ENCODE results near the gene PDXDC1.
"Not testable (repeated sequence)": the region's sequence is repeated elsewhere in the genome, so short reads cannot be mapped to it uniquely, and the experiment has no call there.

Gene PDXDC1

DNA sequence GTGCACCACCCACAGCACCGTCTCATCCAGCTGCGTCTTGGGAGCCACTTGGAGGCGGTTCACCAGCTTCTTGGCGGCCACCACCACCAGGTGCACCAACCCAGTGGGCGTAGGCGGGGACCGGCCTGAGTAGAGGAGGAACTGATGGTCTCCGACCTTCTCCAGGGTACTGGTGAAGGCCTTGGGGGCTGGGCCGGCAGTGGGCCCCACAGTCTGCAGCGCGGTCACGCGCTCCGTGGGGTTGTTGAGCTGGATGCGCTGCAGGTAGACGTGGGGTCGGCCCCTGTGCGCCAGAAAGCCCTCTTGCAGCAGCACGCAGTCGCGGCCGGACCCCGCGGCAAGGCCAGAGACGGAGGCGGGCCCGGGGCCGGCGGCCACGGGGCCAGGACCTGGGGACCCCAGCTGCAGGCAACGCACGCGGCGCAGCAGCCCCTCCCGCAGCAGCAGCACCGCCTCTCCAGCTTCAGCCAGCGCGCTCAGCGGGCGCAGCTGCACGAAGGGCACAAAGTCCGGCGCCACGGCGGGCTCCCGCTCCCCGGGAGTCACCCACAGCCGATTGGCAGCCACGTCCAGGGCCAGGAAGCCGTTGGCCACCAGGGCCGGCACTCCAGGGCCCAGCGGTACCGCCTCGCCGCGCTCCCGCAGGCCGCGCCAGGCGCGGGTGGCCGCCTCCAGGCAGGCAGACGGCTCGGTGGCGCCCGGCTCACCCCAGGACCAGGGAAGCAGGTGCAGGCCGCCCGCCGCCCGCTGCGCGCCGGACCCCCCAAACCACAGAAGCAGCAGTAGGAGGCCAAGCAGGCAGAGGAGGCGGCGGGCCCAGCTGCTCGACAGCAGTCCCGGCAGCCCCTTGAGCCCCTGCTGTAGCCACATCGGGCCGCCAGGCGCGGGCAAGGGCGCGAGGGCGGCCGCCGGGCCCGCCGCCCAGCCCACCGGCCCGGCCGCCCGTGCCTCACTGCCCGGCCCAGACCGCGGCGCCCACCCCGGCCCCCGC lies 14.8 kb downstream of the PDXDC1 start:
- not testable (repeated sequence) for H3K27me3 ChIP-seq (ENCODE audit: low read depth, low read length); H3K9me3 ChIP-seq (ENCODE audit: insufficient read depth, low read length); H4K20me1 ChIP-seq (ENCODE audit: insufficient read depth, low read length); H3K27ac ChIP-seq (ENCODE audit: low read length); H3K4me1 ChIP-seq (ENCODE audit: low read length); H2AFZ ChIP-seq (ENCODE audit: low read depth, low read length); H3K4me2 ChIP-seq (ENCODE audit: low read length); H3K9ac ChIP-seq (ENCODE audit: low read length); H3K4me3 ChIP-seq (ENCODE audit: low read length); H3K36me3 ChIP-seq (replicated peaks; ENCODE audit: low read depth, low read length)
- H3K79me2 ChIP-seq (ENCODE audit: low read length): peaks cover 59% of the 10 kb centered on the region

DNA sequence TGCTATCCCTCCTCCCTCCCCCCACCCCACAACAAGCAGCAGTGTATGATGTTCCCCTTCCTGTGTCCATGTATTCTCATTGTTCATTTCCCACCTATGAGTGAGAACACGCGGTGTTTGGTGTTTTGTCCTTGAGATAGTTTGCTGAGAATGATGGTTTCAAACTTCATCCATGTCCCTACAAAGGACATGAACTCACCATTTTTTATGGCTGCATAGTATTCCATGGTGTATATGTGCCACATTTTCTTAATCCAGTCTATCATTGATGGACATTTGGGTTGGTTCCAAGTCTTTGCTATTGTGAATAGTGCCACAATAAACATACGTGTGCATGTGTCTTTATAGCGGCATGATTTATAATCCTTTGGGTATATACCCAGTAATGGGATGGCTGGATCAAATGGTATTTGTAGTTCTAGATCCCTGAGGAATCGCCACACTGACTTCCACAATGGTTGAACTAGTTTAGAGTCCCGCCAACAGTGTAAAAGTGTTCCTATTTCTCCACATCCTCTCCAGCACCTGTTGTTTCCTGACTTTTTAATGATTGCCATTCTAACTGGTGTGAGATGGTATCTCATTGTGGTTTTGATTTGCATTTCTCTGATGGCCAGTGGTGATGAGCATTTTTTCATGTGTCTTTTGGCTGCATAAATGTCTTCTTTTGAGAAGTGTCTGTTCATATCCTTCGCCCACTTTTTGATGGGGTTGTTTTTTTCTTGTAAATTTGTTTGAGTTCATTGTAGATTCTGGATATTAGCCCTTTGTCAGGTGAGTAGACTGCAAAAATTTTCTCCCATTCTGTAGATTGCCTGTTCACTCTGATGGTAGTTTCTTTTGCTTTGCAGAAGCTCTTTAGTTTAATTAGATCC lies 18.7 kb downstream of the PDXDC1 start:
- Histone ChIP-seq H4K20me1 (ENCODE audit: insufficient read depth, low read length) (peaks cover 18% of the 10 kb centered on the region), H3K79me2 (ENCODE audit: low read length) (peaks cover 45% of the 10 kb centered on the region)
- H2AFZ ChIP-seq (ENCODE audit: low read depth, low read length); H3K27ac ChIP-seq (ENCODE audit: low read length); H3K4me1 ChIP-seq (ENCODE audit: low read length); H3K9ac ChIP-seq (ENCODE audit: low read length); H3K27me3 ChIP-seq (ENCODE audit: low read depth, low read length); H3K9me3 ChIP-seq (ENCODE audit: insufficient read depth, low read length); H3K4me3 ChIP-seq (ENCODE audit: low read length); H3K36me3 ChIP-seq (replicated peaks; ENCODE audit: low read depth, low read length); H3K4me2 ChIP-seq (ENCODE audit: low read length): not testable (repeated sequence)

DNA sequence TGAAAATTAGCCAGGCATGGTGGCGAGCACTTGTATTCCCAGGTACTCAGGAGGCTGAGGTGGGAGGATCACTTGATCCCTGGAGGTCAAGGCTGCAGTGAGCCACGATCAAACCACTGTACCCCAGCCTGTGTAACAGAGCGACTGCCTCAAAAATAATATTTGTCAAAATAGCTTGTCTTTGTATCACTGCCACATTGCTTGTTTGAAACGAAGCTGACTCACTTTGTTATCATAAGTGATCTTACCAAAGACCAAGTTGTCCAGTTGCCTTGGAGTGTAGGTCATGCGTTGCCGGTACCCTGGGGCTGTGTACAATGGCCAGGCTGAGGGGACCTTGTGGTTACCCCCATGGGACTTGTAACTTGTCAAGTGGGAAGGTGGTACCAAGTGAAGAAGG lies 21.9 kb downstream of the PDXDC1 start:
- H3K4me3 ChIP-seq (ENCODE audit: low read length); H3K27ac ChIP-seq (ENCODE audit: low read length); H3K9me3 ChIP-seq (ENCODE audit: insufficient read depth, low read length); H3K36me3 ChIP-seq (replicated peaks; ENCODE audit: low read depth, low read length); H3K27me3 ChIP-seq (ENCODE audit: low read depth, low read length); H3K9ac ChIP-seq (ENCODE audit: low read length); H2AFZ ChIP-seq (ENCODE audit: low read depth, low read length); H3K4me2 ChIP-seq (ENCODE audit: low read length); H3K4me1 ChIP-seq (ENCODE audit: low read length): not testable (repeated sequence)
- H4K20me1 ChIP-seq (ENCODE audit: insufficient read depth, low read length): peaks cover 18% of the 10 kb centered on the region
- peaks cover 29% of the 10 kb centered on the region for H3K79me2 ChIP-seq (ENCODE audit: low read length)

DNA sequence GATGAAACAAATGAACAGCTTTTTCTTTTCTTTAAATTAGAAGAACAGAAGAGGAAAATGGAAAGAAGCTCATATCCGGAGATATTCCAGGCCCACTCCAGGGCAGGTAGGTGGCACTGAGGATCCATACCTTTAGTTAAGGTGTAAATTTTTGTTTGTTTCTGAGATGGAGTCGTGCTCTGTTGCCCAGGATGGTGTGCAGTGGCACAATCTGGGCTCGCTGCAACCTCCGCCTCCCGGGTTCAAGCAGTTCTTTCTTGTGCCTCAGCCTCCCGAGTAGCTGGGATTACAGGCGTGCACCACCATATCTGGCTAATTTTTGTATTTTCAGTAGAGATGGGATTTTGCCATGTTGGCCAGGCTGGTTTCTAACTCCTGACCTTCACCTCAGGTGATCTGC lies 23.5 kb downstream of the PDXDC1 start:
- not testable (repeated sequence) for H3K9ac ChIP-seq (ENCODE audit: low read length); H3K9me3 ChIP-seq (ENCODE audit: insufficient read depth, low read length); H3K4me2 ChIP-seq (ENCODE audit: low read length); H3K4me3 ChIP-seq (ENCODE audit: low read length); H2AFZ ChIP-seq (ENCODE audit: low read depth, low read length); H3K36me3 ChIP-seq (replicated peaks; ENCODE audit: low read depth, low read length); H3K27me3 ChIP-seq (ENCODE audit: low read depth, low read length); H3K4me1 ChIP-seq (ENCODE audit: low read length); H3K27ac ChIP-seq (ENCODE audit: low read length)
- H3K79me2 ChIP-seq (ENCODE audit: low read length): peaks cover 15% of the 10 kb centered on the region
- peaks cover 12% of the 10 kb centered on the region for H4K20me1 ChIP-seq (ENCODE audit: insufficient read depth, low read length)

DNA sequence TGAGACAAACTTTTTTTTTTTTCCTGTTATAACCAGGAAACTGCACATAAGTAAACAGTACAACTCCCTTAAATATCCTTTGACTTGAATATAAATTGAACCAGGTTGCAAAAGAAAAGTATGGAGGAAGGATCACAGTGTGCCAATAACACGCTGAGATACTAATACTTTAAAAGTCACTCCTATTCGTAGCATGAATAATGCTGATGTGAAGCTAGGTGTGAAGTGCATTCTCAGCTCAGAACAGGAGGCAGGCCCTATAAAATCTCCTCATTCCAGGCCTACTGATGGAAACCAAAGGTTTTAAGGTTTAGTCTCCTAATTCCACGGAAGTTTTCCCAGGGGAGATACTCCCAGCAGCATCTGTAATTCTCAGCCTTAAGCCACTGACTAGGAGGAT lies 25.0 kb downstream of the PDXDC1 start:
- H3K36me3 ChIP-seq (replicated peaks; ENCODE audit: low read depth, low read length); H3K4me3 ChIP-seq (ENCODE audit: low read length); H3K27me3 ChIP-seq (ENCODE audit: low read depth, low read length); H2AFZ ChIP-seq (ENCODE audit: low read depth, low read length); H3K4me2 ChIP-seq (ENCODE audit: low read length); H3K9me3 ChIP-seq (ENCODE audit: insufficient read depth, low read length); H3K4me1 ChIP-seq (ENCODE audit: low read length); H3K27ac ChIP-seq (ENCODE audit: low read length); H3K9ac ChIP-seq (ENCODE audit: low read length): not testable (repeated sequence)
- Histone ChIP-seq H3K79me2 (ENCODE audit: low read length) (peaks cover 14% of the 10 kb centered on the region), H4K20me1 (ENCODE audit: insufficient read depth, low read length) (peaks cover 12% of the 10 kb centered on the region)

DNA sequence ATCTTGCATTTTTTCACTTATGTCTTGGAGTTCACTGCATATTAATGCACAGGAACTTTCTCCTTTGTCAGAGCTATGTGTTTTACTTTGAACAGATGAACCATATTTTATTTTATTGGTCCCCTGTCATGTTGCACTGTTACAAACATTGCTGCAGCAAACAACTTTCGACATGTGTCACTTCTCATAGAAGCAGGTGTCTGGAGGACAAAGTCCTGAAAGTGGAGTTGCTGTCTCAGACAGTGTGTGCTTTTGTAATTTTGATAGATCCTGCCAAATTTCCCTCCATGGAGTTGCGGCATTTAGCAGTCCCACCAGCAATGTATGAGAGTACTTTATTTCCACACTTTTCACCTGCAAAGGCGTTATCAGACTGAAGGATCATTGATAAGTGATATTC lies 27.6 kb downstream of the PDXDC1 start:
- H3K4me1 ChIP-seq (ENCODE audit: low read length); H3K27me3 ChIP-seq (ENCODE audit: low read depth, low read length); H3K79me2 ChIP-seq (ENCODE audit: low read length); H4K20me1 ChIP-seq (ENCODE audit: insufficient read depth, low read length); H3K9ac ChIP-seq (ENCODE audit: low read length); H3K4me2 ChIP-seq (ENCODE audit: low read length); H2AFZ ChIP-seq (ENCODE audit: low read depth, low read length); H3K4me3 ChIP-seq (ENCODE audit: low read length); H3K9me3 ChIP-seq (ENCODE audit: insufficient read depth, low read length); H3K27ac ChIP-seq (ENCODE audit: low read length); H3K36me3 ChIP-seq (replicated peaks; ENCODE audit: low read depth, low read length): not testable (repeated sequence)

DNA sequence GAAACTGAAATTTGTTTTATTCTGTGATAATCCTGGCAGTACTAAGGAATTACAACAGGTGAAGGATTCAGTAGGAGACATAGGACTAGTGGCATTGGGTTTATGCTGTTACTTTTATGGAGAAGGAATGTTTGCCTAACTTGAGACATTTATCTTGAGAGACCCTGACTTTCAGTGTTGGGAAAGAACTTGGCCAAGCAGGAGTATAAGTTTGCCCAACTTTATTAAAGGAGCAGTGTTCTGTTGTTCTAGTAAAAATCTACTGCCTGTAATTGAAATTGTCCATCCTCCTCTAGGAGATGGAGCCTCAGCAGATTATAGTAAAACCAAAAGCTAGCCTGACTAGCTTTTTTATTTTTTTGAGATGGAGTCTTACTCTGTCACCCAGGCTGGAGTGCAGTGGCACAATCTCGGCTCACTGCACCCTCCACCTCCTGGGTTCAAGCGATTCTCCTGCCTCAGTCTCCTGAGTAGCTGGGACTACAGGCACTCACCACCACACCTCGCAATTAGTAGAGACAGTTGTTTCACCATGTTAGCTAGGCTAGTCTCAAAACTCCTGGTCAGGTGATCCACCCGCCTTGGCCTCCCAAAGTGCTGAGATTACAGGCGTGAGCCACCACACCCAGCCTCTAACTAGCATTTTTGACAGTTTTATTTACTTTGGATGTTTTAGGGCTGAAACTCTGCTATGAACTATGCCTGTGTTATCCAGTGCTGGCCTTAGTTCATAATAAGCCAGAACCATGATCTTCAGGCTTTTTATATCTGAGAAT lies 30.7 kb downstream of the PDXDC1 start:
- not testable (repeated sequence) for H4K20me1 ChIP-seq (ENCODE audit: insufficient read depth, low read length); H3K4me2 ChIP-seq (ENCODE audit: low read length); H3K4me1 ChIP-seq (ENCODE audit: low read length); H3K9me3 ChIP-seq (ENCODE audit: insufficient read depth, low read length); H3K4me3 ChIP-seq (ENCODE audit: low read length); H3K27ac ChIP-seq (ENCODE audit: low read length); H3K9ac ChIP-seq (ENCODE audit: low read length); H3K36me3 ChIP-seq (replicated peaks; ENCODE audit: low read depth, low read length); H3K27me3 ChIP-seq (ENCODE audit: low read depth, low read length); H3K79me2 ChIP-seq (ENCODE audit: low read length); H2AFZ ChIP-seq (ENCODE audit: low read depth, low read length)

DNA sequence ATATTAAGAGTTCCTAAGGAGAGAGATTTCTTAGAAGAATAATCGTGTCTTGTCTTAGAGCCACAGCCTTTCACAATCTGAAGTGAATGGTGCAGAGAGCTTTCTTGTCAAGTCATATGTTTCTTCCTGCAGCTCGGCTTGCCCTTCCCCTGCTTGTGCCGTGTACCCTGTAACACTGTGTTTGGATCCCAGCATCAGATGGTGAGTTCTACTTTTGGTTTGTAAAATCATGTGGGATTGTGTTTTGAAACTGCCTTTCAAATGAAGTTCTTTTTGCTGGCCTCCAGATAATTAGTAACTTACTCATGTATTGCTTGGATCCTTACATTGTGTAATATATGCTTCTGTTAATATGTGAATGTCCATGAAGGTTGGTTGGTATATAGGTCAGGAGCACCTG lies 33.8 kb downstream of the PDXDC1 start:
- H3K27ac ChIP-seq (ENCODE audit: low read length); H3K27me3 ChIP-seq (ENCODE audit: low read depth, low read length); H3K36me3 ChIP-seq (replicated peaks; ENCODE audit: low read depth, low read length); H4K20me1 ChIP-seq (ENCODE audit: insufficient read depth, low read length); H3K4me2 ChIP-seq (ENCODE audit: low read length); H3K9me3 ChIP-seq (ENCODE audit: insufficient read depth, low read length); H3K79me2 ChIP-seq (ENCODE audit: low read length); H3K4me1 ChIP-seq (ENCODE audit: low read length); H3K4me3 ChIP-seq (ENCODE audit: low read length); H2AFZ ChIP-seq (ENCODE audit: low read depth, low read length); H3K9ac ChIP-seq (ENCODE audit: low read length): not testable (repeated sequence)

DNA sequence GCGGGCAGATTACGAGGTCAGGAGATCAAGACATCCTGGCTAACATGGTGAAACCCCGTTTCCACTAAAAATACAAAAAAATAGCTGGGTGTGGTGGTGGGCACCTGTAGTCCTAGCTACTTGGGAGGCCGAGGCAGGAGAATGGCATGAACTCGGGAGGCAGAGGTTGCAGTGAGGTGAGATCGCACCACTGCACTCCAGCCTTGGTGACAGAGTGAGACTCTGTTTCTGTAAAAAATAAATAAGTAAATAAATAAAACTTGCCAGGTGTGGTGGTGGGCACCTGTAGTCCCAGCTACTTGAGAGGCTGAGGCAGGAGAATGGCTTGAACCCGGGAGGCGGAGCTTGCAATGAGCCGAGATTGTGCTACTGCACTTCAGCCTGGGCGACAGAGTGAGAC lies 38.1 kb downstream of the PDXDC1 start:
- H3K4me3 ChIP-seq (ENCODE audit: low read length); H3K79me2 ChIP-seq (ENCODE audit: low read length); H3K9ac ChIP-seq (ENCODE audit: low read length); H3K4me2 ChIP-seq (ENCODE audit: low read length); H3K4me1 ChIP-seq (ENCODE audit: low read length); H3K36me3 ChIP-seq (replicated peaks; ENCODE audit: low read depth, low read length); H3K27me3 ChIP-seq (ENCODE audit: low read depth, low read length); H4K20me1 ChIP-seq (ENCODE audit: insufficient read depth, low read length); H3K9me3 ChIP-seq (ENCODE audit: insufficient read depth, low read length); H3K27ac ChIP-seq (ENCODE audit: low read length); H2AFZ ChIP-seq (ENCODE audit: low read depth, low read length): not testable (repeated sequence)

Data from OCI-LY3 (cell line).